ENCODE data around the gene EML6. TPM values are rescaled to one million over a fixed set of nuclear protein-coding genes. Genes with fewer than 3 reads are reported as not detected.

The EML6 gene
- total RNA-seq, 1 donor from 2014 or later: 0.39 TPM

GRCh38 chr2:54740333-54740732 lies 16.9 kb downstream of the EML6 start:
- Histone ChIP-seq H3K27me3 (no peaks in the 10 kb centered on the region), H3K9me3 (ENCODE audit: low read depth) (no peaks in the 10 kb centered on the region), H3K4me3 (no peak overlapping the region), H2AFZ (replicated peaks) (no peak overlapping the region), H3K4me2 (no peak overlapping the region), H3K36me3 (no peaks in the 10 kb centered on the region), H4K20me1 (ENCODE audit: low read depth) (no peaks in the 10 kb centered on the region), H3K79me2 (ENCODE audit: low read depth) (no peaks in the 10 kb centered on the region), H3K27ac (no peak overlapping the region), H3K4me1 (no peaks in the 10 kb centered on the region), H3F3A (ENCODE audit: low read depth) (no peaks in the 10 kb centered on the region), H3K9ac (no peak overlapping the region)
- no peaks in the 10 kb centered on the region for H3K9me3 Mint-ChIP-seq
- no peak for DNase-seq (ENCODE audit: low spot score)
- TF ChIP-seq EZH2phosphoT487 (IDR thresholded peaks at IDR 0.05) (no peak), CTCF (IDR thresholded peaks at IDR 0.05) (no peak), EZH2 (IDR thresholded peaks at IDR 0.05) (no peak)
- H3K27ac Mint-ChIP-seq: no peak overlapping the region
- no peak overlapping the region for H3K4me3 Mint-ChIP-seq
- H3K4me1 Mint-ChIP-seq: peaks cover 3% of the 10 kb centered on the region
- H3K27me3 Mint-ChIP-seq (ENCODE audit: insufficient read depth, low read depth): no peaks in the 10 kb centered on the region
- H3K36me3 Mint-ChIP-seq: no peaks in the 10 kb centered on the region

GRCh38 chr2:54741250-54741649 lies 17.8 kb downstream of the EML6 start:
- Histone ChIP-seq H3K79me2 (ENCODE audit: low read depth) (no peaks in the 10 kb centered on the region), H3K4me3 (no peak overlapping the region), H3K9ac (no peak overlapping the region), H2AFZ (replicated peaks) (no peak overlapping the region), H3K4me2 (no peak overlapping the region), H3K27me3 (no peaks in the 10 kb centered on the region), H3K36me3 (no peaks in the 10 kb centered on the region), H3K4me1 (no peaks in the 10 kb centered on the region), H4K20me1 (ENCODE audit: low read depth) (no peaks in the 10 kb centered on the region), H3K9me3 (ENCODE audit: low read depth) (no peaks in the 10 kb centered on the region), H3F3A (ENCODE audit: low read depth) (no peaks in the 10 kb centered on the region), H3K27ac (no peak overlapping the region)
- Mint-ChIP-seq H3K27me3 (ENCODE audit: insufficient read depth, low read depth) (no peaks in the 10 kb centered on the region), H3K36me3 (no peaks in the 10 kb centered on the region), H3K4me3 (no peak overlapping the region), H3K4me1 (peaks cover 3% of the 10 kb centered on the region), H3K27ac (no peak overlapping the region), H3K9me3 (no peaks in the 10 kb centered on the region)
- no peak for TF ChIP-seq CTCF (IDR thresholded peaks at IDR 0.05)
- no peak for TF ChIP-seq EZH2 (IDR thresholded peaks at IDR 0.05)
- TF ChIP-seq EZH2phosphoT487 (IDR thresholded peaks at IDR 0.05): no peak
- DNase-seq (ENCODE audit: low spot score): no peak

- Histone ChIP-seq H3K4me1 (no peaks in the 10 kb centered on the region), H3K4me2 (no peak overlapping the region), H2AFZ (replicated peaks) (no peak overlapping the region), H3K9me3 (ENCODE audit: low read depth) (no peaks in the 10 kb centered on the region), H3K4me3 (no peak overlapping the region), H3K36me3 (no peaks in the 10 kb centered on the region), H4K20me1 (ENCODE audit: low read depth) (no peaks in the 10 kb centered on the region), H3K27me3 (no peaks in the 10 kb centered on the region), H3F3A (ENCODE audit: low read depth) (no peaks in the 10 kb centered on the region), H3K9ac (no peak overlapping the region), H3K27ac (no peak overlapping the region), H3K79me2 (ENCODE audit: low read depth) (no peaks in the 10 kb centered on the region)
- Mint-ChIP-seq H3K27me3 (ENCODE audit: insufficient read depth, low read depth) (no peaks in the 10 kb centered on the region), H3K4me1 (no peaks in the 10 kb centered on the region), H3K36me3 (no peaks in the 10 kb centered on the region), H3K4me3 (no peak overlapping the region), H3K27ac (no peak overlapping the region), H3K9me3 (peaks cover 4% of the 10 kb centered on the region)
- DNase-seq (ENCODE audit: low spot score): no peak
- TF ChIP-seq EZH2phosphoT487 (IDR thresholded peaks at IDR 0.05) (no peak), EZH2 (IDR thresholded peaks at IDR 0.05) (no peak), CTCF (IDR thresholded peaks at IDR 0.05) (no peak)
Measured at GRCh38 chr2:54750040-54750439, 26.6 kb downstream of the EML6 start.
